G401 (cell line): ENCODE results near the gene TOX3. TPM values are rescaled to one million over a fixed set of nuclear protein-coding genes. Genes with fewer than 3 reads are reported as not detected.

Experiments used
- DNase-seq: peaks from one replicate; pipeline ENCODE4 v3.0.0-alpha.2; 2015; ENCODE audit warnings: low spot score
- in situ Hi-C: cut with HindIII; loops from 2 replicates; pipeline ENCODE4 v1.10.0; 2016; ENCODE audit warnings: low sequenced_read_pairs, mixed read lengths
- total RNA-seq: library from RNA; depleted of rRNA; stranded (reverse); fragments of >200 nt; shearing (Covaris generic); gene quantifications from 2 replicates; pipeline ENCODE4 v1.2.3, GENCODE V29; 2014

The TOX3 gene
- total RNA-seq, 1 experiment from 2014 or later = not detected

- DNase-seq = no peak
- in situ Hi-C loops = no loop called here
These were observed 48.4 kb downstream of the TOX3 start for GRCh38 chr16:52498328-52499059.

GRCh38 chr16:52497067-52497816 is 49.7 kb downstream of the TOX3 start:
- DNase-seq = no peak
- in situ Hi-C loops = no loop called here

GRCh38 chr16:52496051-52496876 is 50.7 kb downstream of the TOX3 start:
- in situ Hi-C loops = no loop called here
- no peak for DNase-seq

- no peak for DNase-seq
- in situ Hi-C loops = no loop called here
These were observed 52.3 kb downstream of the TOX3 start for GRCh38 chr16:52494621-52495020.

- in situ Hi-C loops = no loop called here
- no peak for DNase-seq
These were observed 52.8 kb downstream of the TOX3 start for GRCh38 chr16:52494145-52494544.

- in situ Hi-C loops = no loop called here
- no peak for DNase-seq
These were observed 54.1 kb downstream of the TOX3 start for GRCh38 chr16:52492789-52493357.

- no peak for DNase-seq
- in situ Hi-C loops = no loop called here
These were observed 55.7 kb downstream of the TOX3 start for GRCh38 chr16:52491216-52491615.

- no peak for DNase-seq
- in situ Hi-C loops = no loop called here
These were observed 57.0 kb downstream of the TOX3 start for GRCh38 chr16:52489894-52490293.

- in situ Hi-C loops = no loop called here
- no peak for DNase-seq
These were observed 58.1 kb downstream of the TOX3 start for GRCh38 chr16:52488837-52489289.

- in situ Hi-C loops = no loop called here
- no peak for DNase-seq
These were observed 59.0 kb downstream of the TOX3 start for GRCh38 chr16:52487849-52488457.

GRCh38 chr16:52480237-52480636 is 66.7 kb downstream of the TOX3 start:
- in situ Hi-C loops = no loop called here
- no peak for DNase-seq

GRCh38 chr16:52476111-52476510 is 70.8 kb downstream of the TOX3 start:
- no peak for DNase-seq
- in situ Hi-C loops = no loop called here

GRCh38 chr16:52474679-52475078 is 72.3 kb downstream of the TOX3 start:
- DNase-seq = no peak
- in situ Hi-C loops = no loop called here

- in situ Hi-C loops = no loop called here
- DNase-seq = no peak
These were observed 73.8 kb downstream of the TOX3 start for GRCh38 chr16:52473096-52473495.

GRCh38 chr16:52471650-52472370 is 75.1 kb downstream of the TOX3 start:
- in situ Hi-C loops = no loop called here
- no peak for DNase-seq

GRCh38 chr16:52470585-52470984 is 76.4 kb downstream of the TOX3 start:
- DNase-seq = no peak
- in situ Hi-C loops = no loop called here

- no peak for DNase-seq
- in situ Hi-C loops = no loop called here
These were observed 77.2 kb downstream of the TOX3 start for GRCh38 chr16:52469775-52470174.

- DNase-seq = no peak
- in situ Hi-C loops = no loop called here
These were observed 77.9 kb downstream of the TOX3 start for GRCh38 chr16:52469091-52469490.

- in situ Hi-C loops = no loop called here
- no peak for DNase-seq
These were observed 79.2 kb downstream of the TOX3 start for GRCh38 chr16:52467753-52468152.
